ENCODE results near the gene IL1RL2.

Gene IL1RL2

GRCh38 chr2:102193074-102193473 is 6.3 kb downstream of the IL1RL2 start:
- no peak for DNase-seq (ENCODE audit: low read depth, low spot score)

GRCh38 chr2:102194609-102195268 is 7.9 kb downstream of the IL1RL2 start:
- DNase-seq (ENCODE audit: low read depth, low spot score), result no peak

- no peak for DNase-seq (ENCODE audit: low read depth, low spot score)
Observed at GRCh38 chr2:102197389-102198137, 10.7 kb downstream of the IL1RL2 start.

- no peak for DNase-seq (ENCODE audit: low read depth, low spot score)
Observed at GRCh38 chr2:102200539-102200938, 13.7 kb downstream of the IL1RL2 start.

GRCh38 chr2:102204638-102205037 is 17.8 kb downstream of the IL1RL2 start:
- no peak for DNase-seq (ENCODE audit: low read depth, low spot score)

GRCh38 chr2:102206666-102207341 is 20.0 kb downstream of the IL1RL2 start:
- DNase-seq (ENCODE audit: low read depth, low spot score), result no peak

GRCh38 chr2:102208774-102209173 is 22.0 kb downstream of the IL1RL2 start:
- DNase-seq (ENCODE audit: low read depth, low spot score), result no peak

GRCh38 chr2:102209474-102209873 is 22.7 kb downstream of the IL1RL2 start:
- no peak for DNase-seq (ENCODE audit: low read depth, low spot score)

GRCh38 chr2:102217032-102217431 is 30.2 kb downstream of the IL1RL2 start:
- no peak for DNase-seq (ENCODE audit: low read depth, low spot score)

- no peak for DNase-seq (ENCODE audit: low read depth, low spot score)
Observed at GRCh38 chr2:102224824-102225739, 38.3 kb downstream of the IL1RL2 start.

- no peak for DNase-seq (ENCODE audit: low read depth, low spot score)
Observed at GRCh38 chr2:102226171-102226570, 39.3 kb downstream of the IL1RL2 start.

GRCh38 chr2:102226612-102227391 is 40.0 kb downstream of the IL1RL2 start:
- no peak for DNase-seq (ENCODE audit: low read depth, low spot score)

GRCh38 chr2:102229141-102229769 is 42.4 kb downstream of the IL1RL2 start:
- DNase-seq (ENCODE audit: low read depth, low spot score), result no peak

- DNase-seq (ENCODE audit: low read depth, low spot score), result no peak
Observed at GRCh38 chr2:102230410-102230909, 43.6 kb downstream of the IL1RL2 start.

GRCh38 chr2:102233132-102233884 is 46.5 kb downstream of the IL1RL2 start:
- DNase-seq (ENCODE audit: low read depth, low spot score), result no peak

- no peak for DNase-seq (ENCODE audit: low read depth, low spot score)
Observed at GRCh38 chr2:102235042-102235473, 48.2 kb downstream of the IL1RL2 start.

- DNase-seq (ENCODE audit: low read depth, low spot score), result no peak
Observed at GRCh38 chr2:102235491-102235890, 48.7 kb downstream of the IL1RL2 start.

GRCh38 chr2:102236132-102236531 is 49.3 kb downstream of the IL1RL2 start:
- no peak for DNase-seq (ENCODE audit: low read depth, low spot score)

- no peak for DNase-seq (ENCODE audit: low read depth, low spot score)
Observed at GRCh38 chr2:102237176-102237575, 50.4 kb downstream of the IL1RL2 start.
